ENCODE data around the gene MMP28. TPM values are rescaled to one million over a fixed set of nuclear protein-coding genes. Genes with fewer than 3 reads are reported as not detected.

The MMP28 gene
- total RNA-seq, 1 experiment from 2014 or later: not detected

DNA sequence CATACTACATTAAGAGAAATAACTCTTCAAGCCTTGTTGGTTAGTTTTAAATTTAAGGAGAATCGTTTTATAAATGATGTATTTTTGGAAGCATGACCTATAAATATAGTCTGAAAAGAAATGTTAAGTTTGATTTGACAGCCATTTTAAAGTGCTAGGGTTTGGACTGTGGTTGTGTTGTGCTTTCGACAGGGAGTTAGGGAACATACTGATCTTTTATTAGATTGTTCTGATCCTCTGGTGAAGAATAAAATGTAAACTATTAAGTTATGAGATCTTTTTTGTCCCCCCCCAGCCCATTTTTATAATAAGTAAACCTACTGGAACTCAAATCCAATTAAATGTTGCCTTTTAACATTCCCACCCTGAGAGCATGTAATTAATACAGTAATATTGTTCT is 25.9 kb upstream of the MMP28 start:
- Mint-ChIP-seq H3K27ac (no peak overlapping the region), H3K27me3 (ENCODE audit: low read depth) (no peaks in the 10 kb centered on the region), H3K4me1 (no peaks in the 10 kb centered on the region), H3K36me3 (ENCODE audit: insufficient read depth in 1 of 3, low read depth in 3 of 3) (peaks cover 63 to 86% (median 82%) of the 10 kb centered on the region in 3 experiments; a peak in 6 of 7 replicates), H3K4me3 (no peak overlapping the region), H3K9me3 (no peaks in the 10 kb centered on the region)
- H2AK5ac ChIP-seq (ENCODE audit: insufficient read length, low read length): no peak overlapping the region
- H3K23ac ChIP-seq (ENCODE audit: insufficient read length, low read depth, low read length): no peak overlapping the region
- H4K91ac ChIP-seq (ENCODE audit: insufficient read length, low read depth, low read length): no peak overlapping the region
- H2BK20ac ChIP-seq (ENCODE audit: low read depth, low read length, poor library complexity, severe bottlenecking): no peak overlapping the region
- peaks cover 3% of the 10 kb centered on the region; the same call in 1 of the 2 replicates for H3K79me2 ChIP-seq (ENCODE audit: insufficient read depth, low read length)
- H4K5ac ChIP-seq (ENCODE audit: insufficient read length, low read depth, low read length): no peak overlapping the region
- H2BK15ac ChIP-seq (ENCODE audit: low read depth, low read length): no peak overlapping the region
- H3K79me1 ChIP-seq (ENCODE audit: insufficient read depth, low read depth, low read length, poor library complexity, severe bottlenecking): peaks cover 2% of the 10 kb centered on the region
- H3K4me1 ChIP-seq (ENCODE audit: insufficient read depth, low read length): no peaks in the 10 kb centered on the region
- no peak overlapping the region for H3K27ac ChIP-seq (ENCODE audit: insufficient read length, low read depth, low read length)
- H3K9me3 ChIP-seq (ENCODE audit: control insufficient read depth, low read depth, low read length): no peaks in the 10 kb centered on the region
- no peak overlapping the region for H4K8ac ChIP-seq (replicated peaks; ENCODE audit: insufficient read length, low read depth, low read length)
- no peaks in the 10 kb centered on the region for H3K27me3 ChIP-seq (ENCODE audit: insufficient read depth, low read length)
- H3K9ac ChIP-seq (ENCODE audit: extremely low read depth, insufficient read length, low read length): no peak overlapping the region
- no peaks in the 10 kb centered on the region for H3K23me2 ChIP-seq (ENCODE audit: insufficient read length, low read depth, low read length, poor library complexity, severe bottlenecking)
- H4K20me1 ChIP-seq (ENCODE audit: control insufficient read depth, insufficient read depth, insufficient read length): no peaks in the 10 kb centered on the region
- no peak overlapping the region for H3T11ph ChIP-seq (ENCODE audit: low read length)
- no peak for DNase-seq
- no peak overlapping the region for H3K18ac ChIP-seq (ENCODE audit: insufficient read length, low read depth, low read length)
- no peak overlapping the region for H2AFZ ChIP-seq (ENCODE audit: low read length)
- H3K56ac ChIP-seq (ENCODE audit: insufficient read length, low read depth, low read length): no peak overlapping the region
- no peak overlapping the region for H2BK12ac ChIP-seq (ENCODE audit: insufficient read length, low read depth, low read length)
- no peak overlapping the region for H3K4ac ChIP-seq (ENCODE audit: low read depth, low read length)
- no peak overlapping the region for H3K14ac ChIP-seq (ENCODE audit: insufficient read depth, low read length)
- no peak overlapping the region for H2BK120ac ChIP-seq (ENCODE audit: low read depth, low read length, poor library complexity, severe bottlenecking)
- H2BK5ac ChIP-seq (ENCODE audit: insufficient read length, low read length): no peak overlapping the region
- H3K4me2 ChIP-seq (ENCODE audit: insufficient read depth, insufficient read length, low read length): no peak overlapping the region
- no peak for TF ChIP-seq CTCF (conservative IDR thresholded peaks at IDR 0.05)
- WGBS (ENCODE audit: extremely low coverage, insufficient read length, low lambda C conversion rate): 100% methylated on average over 1 of the region's 2 CpGs

Data from H9 (cell line).